Keratinocyte (primary cell): ENCODE results near the gene BATF3. TPM values are rescaled to one million over a fixed set of nuclear protein-coding genes. Genes with fewer than 3 reads are reported as not detected.

Experiments used
- DNase-seq: peaks from one replicate; pipeline ENCODE4 v3.0.0-alpha.2; 2011; ENCODE audit warnings: low read depth, missing footprints, low spot score
- FAIRE-seq: peaks from 2 replicates; lab custom pipeline; 2011; peaks lifted over from hg19 to GRCh38; lab: Jason Lieb, UNC
- H2AFZ ChIP-seq: 2 replicates; pipeline ENCODE4 v1.6.0; 2012; ENCODE audit warnings: low read length, control low read depth, inconsistent platforms; ENCODE audit not compliant: control insufficient read depth
- H3K27ac ChIP-seq: 2 replicates; pipeline ENCODE4 v1.5.1; 2011; ENCODE audit warnings: low read length; ENCODE audit not compliant: control insufficient read depth, insufficient read depth
- H3K27me3 ChIP-seq: 3 replicates; pipeline ENCODE4 v1.6.0; 2011; ENCODE audit warnings: low read length; ENCODE audit not compliant: control insufficient read depth, insufficient read depth; ENCODE audit errors: extremely low read depth
- H3K36me3 ChIP-seq, 2 experiments: 2 replicates in 1 of 2; 3 replicates in 1 of 2; pipeline ENCODE4 v1.5.1; 2011; ENCODE audit warnings: low read length in 2 of 2, mild to moderate bottlenecking in 1 of 2; ENCODE audit not compliant: control insufficient read depth in 2 of 2, insufficient read depth in 2 of 2; ENCODE audit errors: extremely low read depth in 1 of 2
- H3K4me1 ChIP-seq: 3 replicates; pipeline ENCODE4 v1.5.1; 2011; ENCODE audit warnings: low read length; ENCODE audit not compliant: control insufficient read depth, insufficient read depth; ENCODE audit errors: extremely low read depth
- H3K4me2 ChIP-seq: 3 replicates; pipeline ENCODE4 v1.6.0; 2011; ENCODE audit warnings: low read depth, low read length; ENCODE audit not compliant: control insufficient read depth, insufficient read depth; ENCODE audit errors: extremely low read depth
- H3K4me3 ChIP-seq, 3 experiments: fragments of 200-600 bp in 1 of 3; sonication (generic) in 1 of 3; 2 replicates in 2 of 3; 3 replicates in 1 of 3; pipeline ENCODE4 v1.5.1; 2011 to 2016; ENCODE audit warnings: low read length in 3 of 3, mild to moderate bottlenecking in 3 of 3, control low read depth in 2 of 3, inconsistent platforms in 1 of 3, low read depth in 1 of 3, mixed read lengths in 1 of 3, mixed run types in 1 of 3, moderate library complexity in 1 of 3; ENCODE audit not compliant: control insufficient read depth in 2 of 3, insufficient read depth in 2 of 3; ENCODE audit errors: extremely low read depth in 1 of 3
- H3K79me2 ChIP-seq: 2 replicates; pipeline ENCODE4 v1.6.0; 2012; ENCODE audit warnings: low read length; ENCODE audit not compliant: control insufficient read depth, insufficient read depth
- H3K9ac ChIP-seq: 3 replicates; pipeline ENCODE4 v1.6.0; 2011; ENCODE audit warnings: low read length; ENCODE audit not compliant: control insufficient read depth, insufficient read depth; ENCODE audit errors: extremely low read depth
- H3K9me1 ChIP-seq: 3 replicates; pipeline ENCODE4 v1.6.0; 2011; ENCODE audit warnings: low read length; ENCODE audit not compliant: control insufficient read depth, insufficient read depth; ENCODE audit errors: extremely low read depth
- H3K9me3 ChIP-seq: 2 replicates; pipeline ENCODE4 v1.5.1; 2012; ENCODE audit warnings: low read depth, low read length; ENCODE audit not compliant: control insufficient read depth
- H4K20me1 ChIP-seq: 3 replicates; pipeline ENCODE4 v1.6.0; 2011; ENCODE audit warnings: low read length; ENCODE audit not compliant: control insufficient read depth, insufficient read depth; ENCODE audit errors: extremely low read depth
- EZH2 ChIP-seq: IDR thresholded peaks from one replicate; pipeline ENCODE4 v1.6.1; 2012; ENCODE audit warnings: inconsistent platforms, mild to moderate bottlenecking, low read length, moderate library complexity
- dilution Hi-C: fragments of 300-500 bp; cut with MboI; formaldehyde crosslinking; loops from one replicate; pipeline ENCODE4 v1.7.0; 2020; ENCODE audit warnings: low sequenced_read_pairs; ENCODE audit not compliant: extremely low pct_ligation_motif_present
- polyA plus RNA-seq, 5 experiments: library from polyadenylated mRNA; depleted of rRNA in 3 of 5; stranded (reverse) in 3 of 5; stranded (forward) in 1 of 5; unstranded in 1 of 5; fragments of >200 nt; gene quantifications; 1 replicate in 1 of 5; 2 replicates in 3 of 5; 3 replicates in 1 of 5; pipeline versions ENCODE4 v1.2.1 to v1.2.3, GENCODE V29; 2011 to 2012; ENCODE audit warnings: missing spikeins in 2 of 5, low read depth in 1 of 5, low replicate concordance in 1 of 5
- TF ChIP-seq, protein P1 (sequence below), 3 experiments: IDR thresholded peaks in 1 of 3; conservative IDR thresholded peaks in 1 of 3; optimal IDR thresholded peaks in 1 of 3; 2 replicates in 2 of 3; 3 replicates in 1 of 3; pipeline versions ENCODE3 to v1.5.1; 2011; ENCODE audit warnings: low read length in 3 of 3, mild to moderate bottlenecking in 3 of 3, moderate library complexity in 2 of 3, control low read depth in 1 of 3, inconsistent platforms in 1 of 3; ENCODE audit not compliant: insufficient read depth in 2 of 3; ENCODE audit errors: extremely low read depth in 1 of 3

Gene BATF3
- polyA plus RNA-seq, 1 donor (not counting 4 experiments of a cell fraction or from before 2014, with no cell fraction given), result not detected

GRCh38 chr1:212696721-212697331 is 2.8 kb downstream of the BATF3 start:
- H3K4me3 ChIP-seq, result no peak overlapping the region
- no peak for FAIRE-seq
- H2AFZ ChIP-seq, result no peak overlapping the region
- dilution Hi-C loops, result no loop called here
- no peaks in the 10 kb centered on the region for H4K20me1 ChIP-seq
- no peak overlapping the region for H3K27ac ChIP-seq
- H3K4me2 ChIP-seq, result no peak overlapping the region
- no peak overlapping the region for H3K9ac ChIP-seq
- peaks cover 9% of the 10 kb centered on the region for H3K4me1 ChIP-seq
- no peak for DNase-seq
- no peaks in the 10 kb centered on the region for H3K36me3 ChIP-seq
- H3K79me2 ChIP-seq, result no peaks in the 10 kb centered on the region
- no peak for TF ChIP-seq EZH2
- TF ChIP-seq, protein P1, sequence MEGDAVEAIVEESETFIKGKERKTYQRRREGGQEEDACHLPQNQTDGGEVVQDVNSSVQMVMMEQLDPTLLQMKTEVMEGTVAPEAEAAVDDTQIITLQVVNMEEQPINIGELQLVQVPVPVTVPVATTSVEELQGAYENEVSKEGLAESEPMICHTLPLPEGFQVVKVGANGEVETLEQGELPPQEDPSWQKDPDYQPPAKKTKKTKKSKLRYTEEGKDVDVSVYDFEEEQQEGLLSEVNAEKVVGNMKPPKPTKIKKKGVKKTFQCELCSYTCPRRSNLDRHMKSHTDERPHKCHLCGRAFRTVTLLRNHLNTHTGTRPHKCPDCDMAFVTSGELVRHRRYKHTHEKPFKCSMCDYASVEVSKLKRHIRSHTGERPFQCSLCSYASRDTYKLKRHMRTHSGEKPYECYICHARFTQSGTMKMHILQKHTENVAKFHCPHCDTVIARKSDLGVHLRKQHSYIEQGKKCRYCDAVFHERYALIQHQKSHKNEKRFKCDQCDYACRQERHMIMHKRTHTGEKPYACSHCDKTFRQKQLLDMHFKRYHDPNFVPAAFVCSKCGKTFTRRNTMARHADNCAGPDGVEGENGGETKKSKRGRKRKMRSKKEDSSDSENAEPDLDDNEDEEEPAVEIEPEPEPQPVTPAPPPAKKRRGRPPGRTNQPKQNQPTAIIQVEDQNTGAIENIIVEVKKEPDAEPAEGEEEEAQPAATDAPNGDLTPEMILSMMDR (optimal IDR thresholded peaks at IDR 0.05 in 1 of 3, IDR thresholded peaks at IDR 0.05 in 1 of 3, conservative IDR thresholded peaks at IDR 0.05 in 1 of 3; ENCODE audit: extremely low read depth in 1 of 3, insufficient read depth in 2 of 3, low read length in 3 of 3), result no peak
- peaks cover 67% of the 10 kb centered on the region for H3K27me3 ChIP-seq
- no peaks in the 10 kb centered on the region for H3K9me3 ChIP-seq
- H3K9me1 ChIP-seq, result no peaks in the 10 kb centered on the region

- H3K9me3 ChIP-seq, result no peaks in the 10 kb centered on the region
- no peaks in the 10 kb centered on the region for H4K20me1 ChIP-seq
- peaks cover 46% of the 10 kb centered on the region for H3K27me3 ChIP-seq
- peak; percentile 34 for FAIRE-seq
- H3K4me3 ChIP-seq, result no peak overlapping the region
- no peaks in the 10 kb centered on the region for H3K79me2 ChIP-seq
- dilution Hi-C loops, result no loop called here
- H3K9me1 ChIP-seq, result no peaks in the 10 kb centered on the region
- peak; percentile 19 for DNase-seq
- H2AFZ ChIP-seq, result no peak overlapping the region
- H3K4me2 ChIP-seq, result no peak overlapping the region
- no peaks in the 10 kb centered on the region for H3K36me3 ChIP-seq
- peaks cover 2% of the 10 kb centered on the region for H3K4me1 ChIP-seq
- H3K9ac ChIP-seq, result no peak overlapping the region
- TF ChIP-seq, protein P1 (optimal IDR thresholded peaks at IDR 0.05 in 1 of 3, IDR thresholded peaks at IDR 0.05 in 1 of 3, conservative IDR thresholded peaks at IDR 0.05 in 1 of 3; ENCODE audit: extremely low read depth in 1 of 3, insufficient read depth in 2 of 3, low read length in 3 of 3), result no peak
- TF ChIP-seq EZH2, result no peak
- no peak overlapping the region for H3K27ac ChIP-seq
These were observed 6.6 kb downstream of the BATF3 start for GRCh38 chr1:212692774-212693644.
